Left lung (tissue), 10 donors: Measurements from ENCODE around the gene STAMBP. TPM values are rescaled to one million over a fixed set of nuclear protein-coding genes. Genes with fewer than 3 reads are reported as not detected.

Experiments used
- ATAC-seq: fragments of 200-7000 bp; cut with Tn5 transposase; one replicate; pipeline ENCODE4 v1.9.1; 2020; ENCODE audit warnings: moderate library complexity
- DNase-seq, 4 donors: peaks; one replicate each; pipeline ENCODE4 v3.0.0-alpha.2; 2013 to 2020
- H3K27ac ChIP-seq, 2 donors: fragments of 200-600 bp; sonication (generic) in 1 of 2; one replicate each; pipeline versions ENCODE4 v1.5.0 to v1.8.0; 2020 to 2021
- H3K27me3 ChIP-seq, 2 donors: fragments of 200-600 bp; sonication (generic) in 1 of 2; one replicate each; pipeline versions ENCODE4 v1.5.0 to v1.8.0; 2020 to 2021
- H3K36me3 ChIP-seq, 2 donors: fragments of 200-600 bp; sonication (generic) in 1 of 2; one replicate each; pipeline versions ENCODE4 v1.5.0 to v1.8.0; 2020 to 2021
- H3K4me1 ChIP-seq, 2 donors: fragments of 200-600 bp; one replicate each; pipeline ENCODE4 v1.8.0; 2021
- H3K4me3 ChIP-seq, 2 donors: fragments of 200-600 bp; sonication (generic) in 1 of 2; one replicate each; pipeline versions ENCODE4 v1.5.0 to v1.8.0; 2020 to 2021; ENCODE audit warnings: mild to moderate bottlenecking in 1 of 2
- H3K9me3 ChIP-seq, 2 donors: fragments of 200-600 bp; sonication (generic) in 1 of 2; one replicate each; pipeline versions ENCODE4 v1.5.0 to v1.8.0; 2020 to 2021
- CTCF ChIP-seq, 2 donors: fragments of 200-600 bp; sonication (generic) in 1 of 2; IDR thresholded peaks; one replicate each; pipeline versions ENCODE4 v1.5.0 to v1.8.0; 2021; ENCODE audit warnings: antibody characterized with exemption in 2 of 2
- intact Hi-C, 2 donors: fragments of 100-400 bp; cut with DNase I; formaldehyde crosslinking; loops; one replicate each; pipeline versions ENCODE4 v1.11.2 to v1.14.2; 2022
- polyA plus RNA-seq, 6 donors: library from polyadenylated mRNA; unstranded; fragments of 120-200 nt; gene quantifications; one replicate each; pipeline ENCODE4 v1.2.1, GENCODE V29; 2013; ENCODE audit not compliant: insufficient read length in 6 of 6
- total RNA-seq, 2 donors: library from RNA; stranded (reverse); fragmentation: NEBNext Ultra II Directional; extraction: Animal tissue kit (Norgen Biotek cat#: 25700); gene quantifications; one replicate each; pipeline ENCODE4 v1.2.1, GENCODE V29; 2021
- donor health status: DM: no; HTN: yes; CAD: no.
- donor health status: DM: no; HTN: no; CAD: no.

The STAMBP gene
- total and polyA plus RNA-seq, 8 donors, result 32.6 to 57.0 (median 51.1) TPM

GRCh38 chr2:73852020-73852419 lies 23.3 kb downstream of the STAMBP start:
- ATAC-seq, result peak; percentile 33
- H3K27me3 ChIP-seq, result no peaks in the 10 kb centered on the region
- H3K9me3 ChIP-seq, result no peaks in the 10 kb centered on the region
- peaks cover 0 to 97% of the 10 kb centered on the region in 2 donors for H3K36me3 ChIP-seq
- H3K27ac ChIP-seq, result no peak overlapping the region
- no peak for DNase-seq
- peaks cover 0 to 8% of the 10 kb centered on the region in 2 donors for H3K4me1 ChIP-seq
- intact Hi-C loops, result no loop called here
- H3K4me3 ChIP-seq, result no peak overlapping the region
- no peak for TF ChIP-seq CTCF (IDR thresholded peaks at IDR 0.05)

- intact Hi-C loops, result no loop called here
- Histone ChIP-seq H3K4me3 (no peak overlapping the region), H3K4me1 (peaks cover 0 to 8% of the 10 kb centered on the region in 2 donors), H3K9me3 (no peaks in the 10 kb centered on the region), H3K36me3 (peaks cover 0 to 95% of the 10 kb centered on the region in 2 donors), H3K27me3 (no peaks in the 10 kb centered on the region), H3K27ac (no peak overlapping the region)
- ATAC-seq, result no peak
- no peak for DNase-seq
- TF ChIP-seq CTCF (IDR thresholded peaks at IDR 0.05), result no peak
Measured at GRCh38 chr2:73855526-73855925, 26.8 kb downstream of the STAMBP start.

- Histone ChIP-seq H3K27ac (no peak overlapping the region), H3K4me3 (no peak overlapping the region), H3K27me3 (no peaks in the 10 kb centered on the region), H3K36me3 (peaks cover 3 to 95% of the 10 kb centered on the region in 2 donors), H3K4me1 (peaks cover 0 to 8% of the 10 kb centered on the region in 2 donors), H3K9me3 (no peaks in the 10 kb centered on the region)
- ATAC-seq (peak; percentile 18), DNase-seq (no peak)
- TF ChIP-seq CTCF (IDR thresholded peaks at IDR 0.05), result no peak
- intact Hi-C loops, result no loop called here
Measured at GRCh38 chr2:73856214-73856613, 27.5 kb downstream of the STAMBP start.

- no peak for TF ChIP-seq CTCF (IDR thresholded peaks at IDR 0.05)
- DNase-seq, result no peak
- Histone ChIP-seq H3K27ac (no peak overlapping the region), H3K9me3 (no peaks in the 10 kb centered on the region), H3K4me3 (no peak overlapping the region), H3K36me3 (peaks cover 4 to 98% of the 10 kb centered on the region in 2 donors), H3K4me1 (no peaks in the 10 kb centered on the region), H3K27me3 (no peaks in the 10 kb centered on the region)
- ATAC-seq, result peak; percentile 18
- intact Hi-C loops, result no loop called here
Measured at GRCh38 chr2:73859721-73860586, 31.2 kb downstream of the STAMBP start.

GRCh38 chr2:73862987-73863386 lies 34.2 kb downstream of the STAMBP start:
- no peak for TF ChIP-seq CTCF (IDR thresholded peaks at IDR 0.05)
- Histone ChIP-seq H3K27me3 (no peaks in the 10 kb centered on the region), H3K36me3 (peaks cover 4 to 92% of the 10 kb centered on the region in 2 donors), H3K27ac (no peak overlapping the region), H3K4me3 (no peak overlapping the region), H3K4me1 (no peaks in the 10 kb centered on the region), H3K9me3 (no peaks in the 10 kb centered on the region)
- DNase-seq, result no peak
- intact Hi-C loops, result no loop called here
- no peak for ATAC-seq
